Occipital lobe (tissue), 2 donors: Measurements from ENCODE around the gene UBXN10. TPM values are rescaled to one million over a fixed set of nuclear protein-coding genes. Genes with fewer than 3 reads are reported as not detected.
A peak's percentile ranks its signal among the peaks of the same experiment; 100 is the strongest.

Experiments used
- DNase-seq: peaks from one replicate; lab custom pipeline; 2025; lab: John Stamatoyannopoulos, UW
- total RNA-seq: library from RNA; depleted of rRNA; stranded (reverse); fragments of >200 nt; gene quantifications from one replicate; pipeline ENCODE4 v1.2.3, GENCODE V29; 2014

UBXN10 gene
- total RNA-seq, 1 donor from 2014 or later = 1.6 TPM

- DNase-seq = peak; percentile 53
These were observed 33.8 kb upstream of the UBXN10 start for GRCh38 chr1:20151906-20152598.

- DNase-seq = no peak
These were observed 33.3 kb upstream of the UBXN10 start for GRCh38 chr1:20152599-20152930.

GRCh38 chr1:20153000-20153418, 32.9 kb upstream of the UBXN10 start:
- peak; percentile 58 for DNase-seq

DNA sequence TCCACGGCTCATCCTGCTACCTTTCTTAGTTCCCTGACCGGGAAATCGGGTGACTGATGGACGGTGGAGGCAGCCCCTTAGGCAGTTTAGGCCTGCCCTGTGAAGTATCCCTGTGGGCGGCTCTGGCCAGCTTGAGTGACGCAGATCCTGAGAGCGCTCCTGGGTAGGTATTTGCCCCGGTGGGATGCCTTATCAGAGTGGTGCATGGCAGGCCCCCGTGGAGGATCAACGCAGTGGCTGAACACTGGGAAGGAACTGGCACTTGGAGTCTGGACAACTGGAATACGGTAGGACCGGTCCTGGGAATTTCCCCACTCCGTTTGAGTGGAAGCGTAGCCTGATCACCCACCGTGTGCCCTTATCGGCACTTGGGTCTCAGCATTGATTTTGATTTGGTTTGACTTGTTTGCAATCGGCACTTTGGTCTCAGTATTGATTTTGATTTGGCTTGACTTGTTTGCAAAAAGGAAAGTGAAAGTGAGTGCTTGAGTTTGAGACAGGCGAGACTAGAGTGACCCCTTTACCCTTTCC, 31.5 kb upstream of the UBXN10 start:
- DNase-seq = no peak

DNA sequence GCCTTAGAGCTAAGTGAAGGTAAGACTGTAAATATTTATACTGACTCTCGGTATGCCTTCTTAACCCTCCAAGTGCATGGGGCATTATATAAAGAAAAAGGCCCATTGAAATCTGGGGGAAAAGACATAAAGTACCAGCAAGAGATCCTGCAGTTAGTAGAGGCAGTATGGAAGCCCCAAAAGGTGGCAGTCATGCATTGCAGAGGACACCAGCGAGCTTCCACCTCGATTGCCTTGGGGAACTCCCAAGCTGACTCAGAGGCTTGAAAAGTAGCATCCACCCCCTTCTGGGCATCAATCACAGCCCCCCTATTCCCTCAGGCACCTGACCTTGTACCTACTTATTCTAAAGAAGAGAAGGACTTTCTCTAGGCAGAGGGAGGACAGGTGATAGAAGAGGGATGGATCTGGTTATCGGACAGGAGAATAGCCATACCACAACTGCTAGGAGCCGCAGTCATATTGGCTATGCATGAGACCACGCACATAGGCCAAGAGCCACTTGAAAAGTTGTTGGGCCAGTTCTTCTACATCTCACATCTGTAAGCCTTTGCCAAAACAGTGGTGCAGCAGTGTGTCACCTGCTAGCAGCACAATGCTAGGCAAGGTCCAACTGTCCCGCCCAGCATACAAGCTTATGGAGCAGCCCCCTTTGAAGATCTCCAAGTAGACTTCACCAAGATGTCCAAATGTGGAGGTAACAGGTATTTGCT, 27.4 kb upstream of the UBXN10 start:
- DNase-seq = no peak

DNA sequence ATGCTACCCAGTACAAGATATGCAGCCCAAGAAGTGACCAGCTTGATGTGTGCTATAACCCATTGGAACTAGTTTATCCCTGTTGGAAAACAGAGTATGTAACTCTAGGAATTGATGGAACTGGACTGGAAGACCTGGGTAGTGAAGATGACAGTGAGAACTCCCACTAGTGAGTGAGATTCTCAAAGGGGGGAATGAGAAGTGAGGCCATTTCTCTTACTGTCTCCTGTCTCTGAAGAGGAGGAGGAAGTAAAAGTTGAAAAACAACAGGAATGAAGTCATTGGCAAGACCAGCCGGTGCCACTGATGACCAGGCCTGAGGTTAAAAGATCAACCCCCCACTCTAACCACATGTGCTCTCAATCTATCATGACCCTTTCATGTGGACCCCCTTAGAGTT, 25.9 kb upstream of the UBXN10 start:
- DNase-seq = no peak

GRCh38 chr1:20164694-20165202, 21.1 kb upstream of the UBXN10 start:
- DNase-seq = no peak

DNA sequence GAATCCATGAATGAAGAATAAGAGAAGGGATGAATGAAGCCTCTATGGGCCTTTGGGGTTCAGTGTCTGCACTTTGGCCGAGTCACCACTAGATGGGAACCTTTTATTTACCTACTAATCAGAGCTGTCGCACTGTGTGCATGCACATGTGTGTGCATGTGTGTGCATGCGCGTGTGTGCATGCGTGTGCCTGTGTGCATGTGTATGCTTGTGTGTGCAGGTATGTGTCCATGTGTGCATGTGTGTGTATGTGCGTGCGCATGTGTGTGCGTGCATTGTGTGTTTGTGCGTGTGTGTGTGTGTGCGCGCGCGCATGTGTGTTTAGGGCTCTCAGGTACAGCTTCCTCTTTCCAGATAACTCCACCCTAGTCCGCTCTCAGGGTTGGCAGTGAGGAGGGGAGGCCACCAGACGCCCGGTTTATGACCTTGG, 20.4 kb upstream of the UBXN10 start:
- DNase-seq = no peak

DNA sequence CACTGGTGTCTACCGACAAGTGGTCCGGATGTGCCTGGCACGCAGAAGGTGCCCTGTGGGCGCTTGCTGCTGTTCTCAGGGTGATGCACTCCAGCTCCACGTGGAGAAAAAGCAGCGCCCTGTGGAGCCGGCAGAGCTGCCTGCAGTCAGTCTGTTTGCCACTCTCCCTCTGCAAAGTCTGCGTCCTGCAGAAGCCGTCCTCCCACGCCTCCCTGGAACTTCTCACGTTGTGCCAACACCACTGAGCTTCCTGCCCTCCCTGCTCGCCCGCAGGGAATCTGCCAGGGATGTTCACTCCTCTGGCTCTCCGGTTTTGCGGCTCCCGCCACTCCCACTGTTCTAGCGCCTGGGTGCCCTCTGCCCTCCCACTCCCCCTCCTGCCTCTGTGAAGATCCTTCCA, 19.8 kb upstream of the UBXN10 start:
- DNase-seq = peak; percentile 68

- no peak for DNase-seq
These were observed 18.8 kb upstream of the UBXN10 start for GRCh38 chr1:20167126-20167525.

DNA sequence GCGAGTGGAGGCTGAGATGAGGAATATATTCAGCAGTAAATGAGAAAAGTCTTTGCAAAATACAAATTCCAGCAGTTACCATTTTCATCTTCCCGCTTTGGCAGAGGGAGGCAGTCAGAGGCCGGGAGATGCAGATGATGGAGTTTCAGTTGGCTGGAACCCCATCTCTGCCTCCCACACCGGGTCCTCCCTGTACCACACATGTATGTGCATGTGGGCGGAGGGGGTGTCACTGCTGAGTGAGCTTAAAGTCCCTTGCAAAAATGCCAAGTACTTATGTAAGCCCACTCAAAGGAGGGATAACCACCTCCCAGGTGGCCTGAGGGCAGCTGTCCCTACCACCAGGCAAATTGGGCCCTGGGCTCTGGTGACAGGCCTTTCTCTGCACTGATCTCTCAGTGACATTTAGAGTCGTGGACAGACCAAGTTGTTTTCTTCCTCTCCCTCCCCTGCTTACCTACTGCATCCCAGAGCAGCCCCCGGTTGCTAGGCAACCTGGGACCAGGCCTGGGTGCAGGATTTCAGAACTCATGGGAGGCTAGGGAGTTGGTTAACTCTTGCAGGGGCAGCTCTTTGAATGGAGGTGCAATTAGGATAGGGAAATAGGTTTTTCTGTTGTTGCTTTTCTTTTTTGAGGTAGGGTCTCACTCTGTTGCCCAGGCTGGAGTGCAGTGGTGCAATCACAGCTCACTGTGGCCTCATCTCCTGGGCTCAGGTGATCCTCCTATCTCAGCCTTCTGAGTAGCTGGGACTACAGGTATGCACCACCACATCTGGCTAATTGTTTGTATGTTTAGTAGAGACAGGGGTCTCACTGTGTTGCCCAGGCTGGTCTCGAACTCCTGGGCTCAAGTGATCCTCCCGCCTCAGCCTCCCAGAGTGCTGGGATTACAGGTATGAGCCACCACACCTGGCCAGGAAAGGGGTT, 17.1 kb upstream of the UBXN10 start:
- peak; percentile 74 for DNase-seq

GRCh38 chr1:20169932-20170331, 16.0 kb upstream of the UBXN10 start:
- DNase-seq = no peak

- DNase-seq = no peak
These were observed 13.8 kb upstream of the UBXN10 start for GRCh38 chr1:20172033-20172590.

- no peak for DNase-seq
These were observed 10.8 kb upstream of the UBXN10 start for GRCh38 chr1:20174937-20175666.

GRCh38 chr1:20178634-20179370, 7.1 kb upstream of the UBXN10 start:
- no peak for DNase-seq

GRCh38 chr1:20179371-20180128, 6.3 kb upstream of the UBXN10 start:
- DNase-seq = no peak

DNA sequence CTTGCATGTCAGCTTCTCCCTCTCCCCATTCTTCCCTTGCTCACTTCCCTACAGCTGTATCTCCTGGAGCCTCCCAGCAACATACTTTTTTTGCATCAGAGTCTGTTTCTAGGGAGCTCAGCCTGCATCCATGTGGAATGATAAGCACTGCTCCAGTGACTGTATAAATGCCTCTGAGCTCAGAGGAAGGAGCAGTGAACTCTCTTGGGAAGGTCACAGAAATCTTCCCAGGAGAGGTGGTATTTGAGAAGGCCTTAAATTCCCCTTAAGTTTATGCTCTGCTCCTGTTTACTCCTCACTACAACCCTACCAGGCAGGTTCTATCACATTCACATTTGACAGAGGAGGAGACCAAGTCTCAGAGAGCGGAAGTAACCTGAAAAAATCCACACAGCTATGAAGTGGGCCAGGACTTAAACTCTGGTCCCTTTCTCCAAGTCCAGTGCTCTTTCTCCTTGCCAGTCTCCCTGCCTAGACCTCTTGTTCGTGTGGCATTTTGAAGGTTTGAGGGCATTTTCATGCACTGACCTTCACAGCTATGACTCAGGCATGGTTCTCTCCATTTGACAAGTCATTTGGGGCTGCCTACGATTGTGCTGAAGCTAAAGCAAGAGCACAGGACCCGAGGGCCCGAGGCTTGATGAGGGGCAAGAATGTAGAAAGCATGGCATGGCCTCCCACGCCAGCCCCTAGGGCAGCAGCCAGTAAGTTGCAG, 5.6 kb upstream of the UBXN10 start:
- DNase-seq = no peak

GRCh38 chr1:20180844-20181207, 5.1 kb upstream of the UBXN10 start:
- DNase-seq = no peak

GRCh38 chr1:20182415-20182814, 3.5 kb upstream of the UBXN10 start:
- no peak for DNase-seq
